Vagina (tissue), 2 donors: Measurements from ENCODE around the gene TRAF1.

Experiments
- CTCF ChIP-seq, 3 experiments: fragments of 450-650 bp in 2 of 3; fragments of 200-600 bp in 1 of 3; sonication (generic) in 1 of 3; IDR thresholded peaks; one replicate each; pipeline ENCODE4 v1.5.1; 2017 to 2019; ENCODE audit warnings: antibody characterized with exemption in 3 of 3, mild to moderate bottlenecking in 2 of 3, moderate library complexity in 2 of 3
- POLR2A ChIP-seq, 2 donors: fragments of 450-650 bp; IDR thresholded peaks; one replicate each; pipeline ENCODE4 v1.6.1; 2017; ENCODE audit warnings: antibody characterized with exemption in 2 of 2, mild to moderate bottlenecking in 2 of 2, moderate library complexity in 2 of 2
- POLR2AphosphoS5 ChIP-seq, 2 donors: sonication (generic); formaldehyde crosslinking; IDR thresholded peaks; one replicate each; pipeline ENCODE4 v1.9.0; 2017; ENCODE audit warnings: antibody characterized with exemption in 2 of 2, mild to moderate bottlenecking in 2 of 2, low read depth in 1 of 2; ENCODE audit not compliant: insufficient read depth in 1 of 2

GRCh38 chr9:120901755-120902568, 24.6 kb downstream of the TRAF1 start:
- TF ChIP-seq CTCF (IDR thresholded peaks at IDR 0.05) (no peak), POLR2A (IDR thresholded peaks at IDR 0.05) (no peak), POLR2AphosphoS5 (IDR thresholded peaks at IDR 0.05; ENCODE audit: insufficient read depth in 1 of 2, low read depth in 1 of 2) (no peak)
